Transverse colon (tissue), 4 donors: ENCODE results near the gene G6PC3. TPM values are rescaled to one million over a fixed set of nuclear protein-coding genes. Genes with fewer than 3 reads are reported as not detected.

Experiments
- DNase-seq: peaks from one replicate; pipeline ENCODE4 v3.0.0-alpha.2; 2019
- H3K27ac ChIP-seq, 4 donors: fragments of 200-600 bp; sonication (generic); 2 replicates each; pipeline ENCODE4 v1.5.1; 2016 to 2018; ENCODE audit warnings: inconsistent platforms in 4 of 4
- H3K27me3 ChIP-seq: fragments of 200-600 bp; sonication (generic); 2 replicates; pipeline ENCODE4 v1.5.1; 2017; ENCODE audit warnings: inconsistent platforms
- H3K36me3 ChIP-seq, 4 donors: fragments of 200-600 bp; sonication (generic); 2 replicates each; pipeline ENCODE4 v1.5.1; 2017 to 2019; ENCODE audit warnings: inconsistent platforms in 4 of 4
- H3K4me1 ChIP-seq, 4 donors: fragments of 200-600 bp; sonication (generic); 2 replicates each; pipeline ENCODE4 v1.5.1; 2017 to 2020; ENCODE audit warnings: inconsistent platforms in 4 of 4
- H3K4me3 ChIP-seq, 4 donors: fragments of 200-600 bp; sonication (generic); 1 replicate in 1 of 4; 2 replicates in 3 of 4; pipeline versions ENCODE4 v1.5.1 to v1.6.1; 2017 to 2019; ENCODE audit warnings: inconsistent platforms in 4 of 4
- H3K9me3 ChIP-seq, 2 donors: fragments of 200-600 bp; sonication (generic); 2 replicates each; pipeline ENCODE4 v1.5.1; 2017 to 2019; ENCODE audit warnings: inconsistent platforms in 2 of 2
- CTCF ChIP-seq, 5 experiments: fragments of 200-600 bp in 3 of 5; fragments of 450-650 bp in 2 of 5; sonication (generic) in 3 of 5; IDR thresholded peaks; 1 replicate in 2 of 5; 2 replicates in 3 of 5; pipeline ENCODE4 v1.5.1; 2016 to 2017; ENCODE audit warnings: antibody characterized with exemption in 5 of 5, inconsistent platforms in 3 of 5, mild to moderate bottlenecking in 2 of 5, moderate library complexity in 1 of 5
- EP300 ChIP-seq: sonication (generic); formaldehyde crosslinking; IDR thresholded peaks from one replicate; pipeline ENCODE4 v1.6.1; 2017; ENCODE audit warnings: antibody characterized with exemption, low read depth
- POLR2A ChIP-seq: fragments of 450-650 bp; IDR thresholded peaks from one replicate; pipeline ENCODE4 v1.6.1; 2016; ENCODE audit warnings: antibody characterized with exemption, mild to moderate bottlenecking, moderate library complexity
- POLR2AphosphoS5 ChIP-seq, 3 donors: sonication (generic); formaldehyde crosslinking; IDR thresholded peaks; one replicate each; pipeline ENCODE4 v1.6.1; 2016; ENCODE audit warnings: antibody characterized with exemption in 3 of 3
- WGBS, 2 donors: methylation state at CpG; one replicate each; pipeline ENCODE4 v1.1.5; 2018; ENCODE audit warnings: low coverage in 1 of 2; 5-methylcytosine and 5-hydroxymethylcytosine counted together
- in situ Hi-C, 4 donors: fragments of 200-750 bp; cut with MboI; loops; one replicate each; pipeline versions ENCODE4 v1.15.0 to v1.15.1; 2017; ENCODE audit warnings: low sequenced_read_pairs in 3 of 4, low pct_ligation_motif_present in 1 of 4, low pct_unique_long_range_greater_than_20kb in 1 of 4
- intact Hi-C: fragments of 100-400 bp; cut with DNase I; formaldehyde crosslinking; loops from one replicate; pipeline ENCODE4 v1.15.1; 2023; ENCODE audit warnings: low total_unique reads
- total RNA-seq, 4 donors: library from RNA; depleted of rRNA; stranded (reverse); fragments of >200 nt; gene quantifications; one replicate each; pipeline ENCODE4 v1.1.0, GENCODE V29; 2016

Gene G6PC3
- total RNA-seq, 4 donors from 2014 or later = 5.2 to 35.6 (median 18.5) TPM

GRCh38 chr17:44108440-44109311 lies 38.1 kb downstream of the G6PC3 start:
- Histone ChIP-seq H3K4me3 (no peak overlapping the region), H3K36me3 (no peaks in the 10 kb centered on the region), H3K9me3 (no peaks in the 10 kb centered on the region), H3K4me1 (peaks cover 46 to 63% (median 50%) of the 10 kb centered on the region in 4 donors), H3K27me3 (no peaks in the 10 kb centered on the region), H3K27ac (peak overlapping the region; percentile 77 to 94 (median 87))
- TF ChIP-seq POLR2A (no peak), POLR2AphosphoS5 (IDR thresholded peaks at IDR 0.05) (peak; percentile 62 to 65 (median 63))
- intact Hi-C loops (no loop called here), in situ Hi-C loops (no loop called here)
- WGBS, 2 donors = 57 to 61% methylated on average over 5 to 16 of the region's 16 CpGs
- peak; percentile 79 for DNase-seq

GRCh38 chr17:44109312-44109630 lies 38.7 kb downstream of the G6PC3 start:
- intact Hi-C loops = no loop called here
- 64% methylated on average over 4 of the region's 4 CpGs; no CpG with 5 or more reads in 1 of the 2 donors for WGBS, 2 donors
- Histone ChIP-seq H3K9me3 (no peaks in the 10 kb centered on the region), H3K4me1 (peaks cover 46 to 60% (median 50%) of the 10 kb centered on the region in 4 donors), H3K36me3 (no peaks in the 10 kb centered on the region), H3K27ac (peak overlapping the region; percentile 77 to 94 (median 87)), H3K27me3 (no peaks in the 10 kb centered on the region), H3K4me3 (no peak overlapping the region)
- DNase-seq = no peak
- in situ Hi-C loops = no loop called here
- TF ChIP-seq POLR2AphosphoS5 (IDR thresholded peaks at IDR 0.05) (no peak), CTCF (IDR thresholded peaks at IDR 0.05) (no peak), EP300 (no peak), POLR2A (no peak)

- no peak for DNase-seq
- Histone ChIP-seq H3K4me3 (peak overlapping the region in 3 of 4 donors; percentile 12 to 39 (median 27)), H3K27ac (peak overlapping the region; percentile 77 to 94 (median 87)), H3K4me1 (peaks cover 46 to 60% (median 50%) of the 10 kb centered on the region in 4 donors), H3K9me3 (no peaks in the 10 kb centered on the region), H3K27me3 (no peaks in the 10 kb centered on the region), H3K36me3 (no peaks in the 10 kb centered on the region)
- 73 to 75% methylated on average over 4 to 10 of the region's 10 CpGs for WGBS, 2 donors
- TF ChIP-seq EP300 (no peak), POLR2A (no peak), POLR2AphosphoS5 (IDR thresholded peaks at IDR 0.05) (no peak), CTCF (IDR thresholded peaks at IDR 0.05) (no peak)
- intact Hi-C loops (no loop called here), in situ Hi-C loops (no loop called here)
These were observed 39.6 kb downstream of the G6PC3 start for GRCh38 chr17:44110011-44110686.

GRCh38 chr17:44110823-44111633 lies 40.5 kb downstream of the G6PC3 start:
- TF ChIP-seq POLR2AphosphoS5 (IDR thresholded peaks at IDR 0.05) (peak; percentile 84 to 96 (median 87)), CTCF (IDR thresholded peaks at IDR 0.05) (no peak), POLR2A (peak; percentile 37), EP300 (peak; percentile 10)
- H3K4me1 ChIP-seq = peaks cover 46 to 66% (median 50%) of the 10 kb centered on the region in 4 donors
- peak overlapping the region; percentile 7 to 39 (median 20) for H3K4me3 ChIP-seq
- intact Hi-C loops = no loop called here
- no peaks in the 10 kb centered on the region for H3K36me3 ChIP-seq
- DNase-seq = peak; percentile 97
- H3K27me3 ChIP-seq = no peaks in the 10 kb centered on the region
- in situ Hi-C loops = no loop called here
- WGBS, 2 donors = 8% methylated on average over 27 of the region's 28 CpGs; no CpG with 5 or more reads in 1 of the 2 donors
- no peaks in the 10 kb centered on the region for H3K9me3 ChIP-seq
- H3K27ac ChIP-seq = peak overlapping the region; percentile 77 to 94 (median 87)
